Omental fat pad (tissue), 4 donors: ENCODE measurements around the gene PEAK3. TPM values are rescaled to one million over a fixed set of nuclear protein-coding genes. Genes with fewer than 3 reads are reported as not detected.
"Not testable (repeated sequence)": the region's sequence is repeated elsewhere in the genome, so short reads cannot be mapped to it uniquely, and the experiment has no call there.

Source experiments
- ATAC-seq: fragments of 150-250 bp; one replicate; pipeline ENCODE4 v1.9.1; 2016; ENCODE audit warnings: mild to moderate bottlenecking, moderate library complexity; ENCODE audit not compliant: low FRiP score
- DNase-seq: peaks from one replicate; pipeline ENCODE4 v3.0.0-alpha.2; 2019; ENCODE audit warnings: low spot score
- total RNA-seq, 4 donors: library from RNA; depleted of rRNA; stranded (reverse); fragments of >200 nt; gene quantifications; one replicate each; pipeline ENCODE4 v1.1.0, GENCODE V29; 2016
- TF ChIP-seq, protein P1 (sequence below), 3 donors: fragments of 450-650 bp; IDR thresholded peaks; one replicate each; pipeline ENCODE4 v1.5.1; 2016 to 2017; ENCODE audit warnings: antibody characterized with exemption in 3 of 3, mild to moderate bottlenecking in 3 of 3, moderate library complexity in 2 of 3

The PEAK3 gene
- total RNA-seq, 4 donors from 2014 or later, result 0.09 to 9.1 (median 1.3) TPM

GRCh38 chr19:2288818-2289713 is 7.1 kb upstream of the PEAK3 start:
- peak; percentile 6 for ATAC-seq
- TF ChIP-seq, protein P1, sequence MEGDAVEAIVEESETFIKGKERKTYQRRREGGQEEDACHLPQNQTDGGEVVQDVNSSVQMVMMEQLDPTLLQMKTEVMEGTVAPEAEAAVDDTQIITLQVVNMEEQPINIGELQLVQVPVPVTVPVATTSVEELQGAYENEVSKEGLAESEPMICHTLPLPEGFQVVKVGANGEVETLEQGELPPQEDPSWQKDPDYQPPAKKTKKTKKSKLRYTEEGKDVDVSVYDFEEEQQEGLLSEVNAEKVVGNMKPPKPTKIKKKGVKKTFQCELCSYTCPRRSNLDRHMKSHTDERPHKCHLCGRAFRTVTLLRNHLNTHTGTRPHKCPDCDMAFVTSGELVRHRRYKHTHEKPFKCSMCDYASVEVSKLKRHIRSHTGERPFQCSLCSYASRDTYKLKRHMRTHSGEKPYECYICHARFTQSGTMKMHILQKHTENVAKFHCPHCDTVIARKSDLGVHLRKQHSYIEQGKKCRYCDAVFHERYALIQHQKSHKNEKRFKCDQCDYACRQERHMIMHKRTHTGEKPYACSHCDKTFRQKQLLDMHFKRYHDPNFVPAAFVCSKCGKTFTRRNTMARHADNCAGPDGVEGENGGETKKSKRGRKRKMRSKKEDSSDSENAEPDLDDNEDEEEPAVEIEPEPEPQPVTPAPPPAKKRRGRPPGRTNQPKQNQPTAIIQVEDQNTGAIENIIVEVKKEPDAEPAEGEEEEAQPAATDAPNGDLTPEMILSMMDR (IDR thresholded peaks at IDR 0.05), result no peak

DNA sequence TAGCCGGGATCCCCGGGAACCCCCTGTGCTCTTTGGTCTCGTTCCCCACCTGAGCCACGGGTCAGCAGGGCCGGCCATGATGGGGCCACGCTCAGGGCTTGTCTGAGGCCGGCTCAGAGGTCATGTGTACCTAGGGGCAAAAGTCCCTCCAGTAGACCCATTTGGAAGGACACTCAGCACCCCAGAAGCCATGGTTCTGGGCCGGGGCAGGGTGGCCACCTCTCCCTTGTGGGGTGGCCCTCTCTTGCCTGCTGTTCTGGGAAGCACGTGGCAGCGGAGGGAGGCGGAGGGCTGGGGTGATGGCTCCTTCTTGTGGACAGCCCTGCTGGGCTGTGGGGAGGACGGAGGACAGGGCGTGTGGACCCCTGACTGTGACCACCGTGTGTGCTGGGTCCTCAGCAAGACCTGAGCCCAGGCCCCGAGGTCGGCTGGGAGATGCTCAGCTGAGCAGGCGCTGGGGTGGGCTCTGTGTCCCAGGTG is 6.4 kb upstream of the PEAK3 start:
- DNase-seq, result no peak
- ATAC-seq, result peak; percentile 18
- TF ChIP-seq, protein P1 (IDR thresholded peaks at IDR 0.05), result no peak

More at GRCh38 chr19:2288818-2289713, 7.1 kb upstream of the PEAK3 start:
- DNase-seq, result no peak

DNA sequence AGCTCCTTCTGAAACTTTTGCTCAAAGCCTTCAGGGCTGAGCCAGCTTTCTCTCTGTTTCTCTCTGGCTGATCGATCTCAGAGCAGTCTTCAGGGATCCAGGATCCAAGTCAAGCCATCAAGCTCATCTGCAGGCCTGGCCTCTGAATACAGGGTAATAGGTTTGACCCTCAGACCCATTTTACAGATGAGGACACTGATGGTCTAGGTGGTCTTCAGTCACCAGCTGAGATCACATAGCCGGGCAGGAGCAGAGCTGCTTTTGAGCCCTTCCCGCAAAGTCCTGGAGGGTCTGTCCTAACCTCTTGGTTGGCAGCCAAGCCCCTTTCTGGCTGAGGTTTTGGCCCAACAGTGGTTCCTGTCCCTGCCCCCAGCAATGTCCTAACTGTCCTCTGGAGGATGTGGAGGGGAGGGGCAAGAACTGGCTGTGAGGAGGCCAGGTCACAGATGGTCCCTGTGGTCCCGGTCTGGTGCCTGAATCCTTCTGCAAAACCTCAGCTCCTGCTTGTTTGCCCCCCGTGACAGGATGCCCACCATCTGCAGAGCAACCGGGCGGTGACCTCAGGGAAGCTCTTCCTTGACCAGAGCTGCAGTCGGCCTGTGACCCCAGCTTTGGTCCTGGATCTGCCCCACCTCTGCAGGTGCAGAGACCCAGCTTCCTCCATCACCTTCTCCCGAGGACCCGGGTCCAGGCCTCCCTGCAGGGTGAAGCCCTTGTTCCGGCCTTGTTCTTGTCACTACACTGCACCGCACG is 5.8 kb upstream of the PEAK3 start:
- no peak for DNase-seq
- no peak for ATAC-seq
- TF ChIP-seq, protein P1 (IDR thresholded peaks at IDR 0.05), result no peak

DNA sequence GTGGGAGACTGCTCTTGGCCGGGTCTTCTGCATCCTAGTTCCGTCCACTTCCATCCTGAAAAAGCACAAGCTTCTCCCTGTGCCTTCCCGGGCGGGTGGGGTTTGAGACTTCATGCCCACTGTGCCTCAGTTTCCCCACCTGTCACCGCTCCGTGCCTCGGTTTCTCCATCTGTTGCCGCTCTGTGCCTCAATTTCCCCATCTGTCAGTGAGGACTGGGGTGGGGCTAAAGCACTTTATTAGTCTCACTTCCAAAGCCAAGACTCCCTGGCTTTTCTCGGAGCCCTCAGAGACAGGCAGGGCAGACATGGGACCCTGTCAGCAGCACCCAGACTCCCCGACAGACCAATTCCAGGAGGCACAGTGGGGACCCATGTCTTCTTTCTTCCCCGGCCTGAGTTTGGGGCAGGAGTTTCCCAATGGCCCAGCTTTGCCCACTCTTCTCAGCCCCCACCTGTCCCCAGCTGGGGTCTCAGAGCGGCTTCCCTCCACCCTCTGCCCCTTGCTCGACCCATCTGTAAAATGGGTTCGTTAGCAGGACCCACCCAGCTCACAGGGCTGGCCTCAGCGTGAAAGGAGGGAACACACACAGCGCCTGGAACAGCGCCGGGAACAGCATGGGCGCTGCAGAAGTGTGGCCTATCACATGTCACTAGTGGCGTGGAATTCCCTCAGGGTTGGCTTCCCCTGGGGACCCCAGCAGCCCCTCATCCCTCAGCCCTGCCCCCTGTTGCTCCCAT is 4.6 kb upstream of the PEAK3 start:
- ATAC-seq (no peak), DNase-seq (no peak)
- TF ChIP-seq, protein P1 (IDR thresholded peaks at IDR 0.05), result no peak

DNA sequence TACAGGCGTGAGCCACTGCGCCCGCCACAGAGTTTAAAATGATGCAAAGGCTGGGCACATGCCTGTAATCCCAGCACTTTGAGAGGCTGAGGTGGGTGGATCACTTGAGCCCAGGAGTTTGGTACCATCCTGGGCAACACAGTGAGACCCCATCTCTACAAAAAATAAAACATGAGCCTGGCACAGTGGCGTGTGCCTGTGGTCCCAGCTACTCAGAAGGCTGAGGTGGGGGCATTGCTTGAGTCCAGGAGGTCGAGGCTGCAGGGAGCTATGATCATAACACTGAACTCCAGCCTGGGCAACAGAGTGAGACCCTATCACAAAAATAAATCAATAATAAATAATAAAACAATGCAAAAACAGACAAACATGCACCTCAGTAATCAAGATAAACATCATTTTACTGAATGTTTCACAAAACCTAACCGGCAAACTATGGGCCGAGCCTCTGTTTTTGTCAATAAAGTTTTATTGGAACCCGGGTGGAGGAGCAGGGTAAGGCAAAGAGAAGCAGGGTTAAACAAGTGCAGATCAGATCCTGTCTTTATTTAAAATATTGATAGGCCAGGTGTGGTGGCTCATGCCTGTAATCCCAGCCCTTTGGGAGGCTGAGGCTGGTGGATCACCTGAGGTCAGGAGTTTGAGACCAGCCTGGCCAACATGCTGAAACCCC is 2.0 kb upstream of the PEAK3 start:
- TF ChIP-seq, protein P1 (IDR thresholded peaks at IDR 0.05), result no peak
- ATAC-seq, result no peak
- no peak for DNase-seq

GRCh38 chr19:2282862-2283237 is 875 bp upstream of the PEAK3 start:
- DNase-seq (no peak), ATAC-seq (no peak)
- TF ChIP-seq, protein P1 (IDR thresholded peaks at IDR 0.05), result no peak

DNA sequence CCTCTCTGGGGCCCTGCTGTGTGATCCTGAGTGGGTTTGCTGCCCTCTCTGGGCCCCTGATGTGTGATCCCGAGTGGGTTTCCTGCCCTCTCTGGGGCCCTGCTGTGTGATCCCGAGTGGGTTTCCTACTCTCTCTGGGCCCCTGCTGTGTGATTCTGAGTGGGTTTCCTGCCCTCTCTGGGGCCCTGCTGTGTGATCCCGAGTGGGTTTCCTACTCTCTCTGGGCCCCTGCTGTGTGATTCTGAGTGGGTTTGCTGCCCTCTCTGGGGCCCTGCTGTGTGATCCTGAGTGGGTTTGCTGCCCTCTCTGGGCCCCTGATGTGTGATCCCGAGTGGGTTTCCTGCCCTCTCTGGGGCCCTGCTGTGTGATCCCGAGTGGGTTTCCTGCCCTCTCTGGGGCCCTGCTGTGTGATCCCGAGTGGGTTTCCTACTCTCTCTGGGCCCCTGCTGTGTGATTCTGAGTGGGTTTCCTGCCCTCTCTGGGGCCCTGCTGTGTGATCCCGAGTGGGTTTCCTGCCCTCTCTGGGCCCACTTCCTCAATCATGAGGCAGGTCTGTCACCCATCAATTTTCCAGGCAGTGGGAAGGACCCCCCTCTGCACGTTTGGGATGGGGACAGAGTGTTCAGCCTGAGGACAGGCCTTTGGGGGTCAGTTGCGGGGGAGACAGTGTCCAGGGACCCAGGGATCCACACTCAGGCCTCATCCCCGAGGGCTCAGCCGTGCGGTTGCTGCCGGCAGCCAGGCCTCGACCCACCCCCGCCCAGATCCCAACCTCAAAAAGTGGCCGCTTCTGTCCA is 512 bp downstream of the PEAK3 start:
- not testable (repeated sequence) for ATAC-seq, DNase-seq
